ENCODE data around the gene SNUPN.
"Not testable (repeated sequence)": the region's sequence is repeated elsewhere in the genome, so short reads cannot be mapped to it uniquely, and the experiment has no call there.

Gene SNUPN

DNA sequence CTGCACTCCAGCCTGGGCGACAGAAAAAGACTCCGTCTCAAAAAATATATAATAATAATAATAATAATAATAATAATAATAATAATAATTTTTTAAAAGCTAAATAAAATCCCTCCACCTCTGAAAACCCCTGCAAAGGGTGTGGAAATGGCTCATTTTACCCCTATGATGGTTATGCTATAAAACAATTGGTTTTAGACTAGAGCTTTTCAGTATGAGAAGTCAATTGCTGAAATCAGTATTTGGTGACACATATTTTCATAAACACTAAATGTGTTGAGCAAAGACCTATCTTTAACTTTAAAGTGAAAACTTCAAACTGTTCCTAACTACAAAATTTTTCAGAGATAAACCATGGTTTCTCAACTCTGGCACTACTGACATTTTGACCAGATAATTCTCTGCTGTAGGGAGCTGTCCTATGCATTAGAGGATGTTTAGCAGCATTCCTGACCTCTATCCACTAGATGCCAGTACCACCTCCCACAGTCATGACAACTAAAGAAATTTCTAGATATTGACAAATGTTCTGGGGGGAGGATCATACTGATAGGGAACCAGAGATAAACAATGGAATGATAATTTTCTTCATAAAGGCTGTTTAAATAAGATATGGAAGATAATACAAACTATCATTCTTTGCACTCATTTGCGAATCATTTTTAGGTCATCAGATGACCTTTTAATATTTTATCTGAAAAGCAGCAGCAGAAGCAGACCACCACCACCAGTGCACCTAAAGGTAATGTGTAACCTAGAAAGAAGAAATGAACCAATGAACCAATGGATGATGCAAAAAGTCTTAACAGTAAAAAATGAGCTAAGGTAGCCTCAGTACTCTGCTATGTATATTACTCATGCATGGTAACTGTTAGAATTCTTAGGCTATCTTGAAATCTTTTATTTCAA lies 60.2 kb downstream of the SNUPN start:
- no peaks in the 10 kb centered on the region for H3K9me3 ChIP-seq (ENCODE audit: low read depth, low read length)
- no peak overlapping the region for H3K4me3 ChIP-seq
- no peaks in the 10 kb centered on the region for H3K36me3 ChIP-seq (ENCODE audit: insufficient read depth, low read length)
- no peak overlapping the region for H3K27ac ChIP-seq
- H3K9ac ChIP-seq (ENCODE audit: insufficient read length) = no peak overlapping the region
- DNase-seq (ENCODE audit: low read depth, low spot score) = no peak
- TF ChIP-seq FOXP2 (optimal IDR thresholded peaks at IDR 0.05; ENCODE audit: control extremely low read depth, extremely low read length, insufficient read depth) = no peak
- TF ChIP-seq POLR2AphosphoS5 (IDR thresholded peaks at IDR 0.05; ENCODE audit: borderline replicate concordance, low read depth, low read length) = no peak
- no peak for TF ChIP-seq EZH2 (IDR thresholded peaks at IDR 0.05)

DNA sequence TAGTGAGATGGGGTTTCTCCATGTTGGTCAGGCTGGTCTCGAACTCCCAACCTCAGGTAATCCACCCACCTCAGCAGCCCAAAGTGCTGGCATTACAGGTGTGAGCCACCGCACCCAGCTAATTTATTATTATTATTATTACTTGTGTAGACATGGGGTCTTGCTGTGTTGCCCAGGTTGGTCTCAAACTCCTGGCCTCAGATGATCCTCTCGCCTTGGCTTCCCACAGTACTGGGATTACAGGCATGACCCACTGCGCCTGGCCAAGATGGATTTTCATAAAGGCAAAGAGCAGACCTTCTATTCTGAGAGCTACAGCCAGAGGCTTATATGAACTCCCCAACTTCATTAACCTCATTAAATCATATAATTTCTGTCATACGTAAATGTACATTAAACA lies 63.6 kb downstream of the SNUPN start:
- H3K4me3 ChIP-seq = no peak overlapping the region
- H3K27ac ChIP-seq = no peak overlapping the region
- TF ChIP-seq EZH2 (IDR thresholded peaks at IDR 0.05) (no peak), POLR2AphosphoS5 (IDR thresholded peaks at IDR 0.05; ENCODE audit: borderline replicate concordance, low read depth, low read length) (no peak), FOXP2 (optimal IDR thresholded peaks at IDR 0.05; ENCODE audit: control extremely low read depth, extremely low read length, insufficient read depth) (no peak)
- no peaks in the 10 kb centered on the region for H3K36me3 ChIP-seq (ENCODE audit: insufficient read depth, low read length)
- H3K9ac ChIP-seq (ENCODE audit: insufficient read length) = no peak overlapping the region
- no peaks in the 10 kb centered on the region for H3K9me3 ChIP-seq (ENCODE audit: low read depth, low read length)
- DNase-seq (ENCODE audit: low read depth, low spot score) = no peak

DNA sequence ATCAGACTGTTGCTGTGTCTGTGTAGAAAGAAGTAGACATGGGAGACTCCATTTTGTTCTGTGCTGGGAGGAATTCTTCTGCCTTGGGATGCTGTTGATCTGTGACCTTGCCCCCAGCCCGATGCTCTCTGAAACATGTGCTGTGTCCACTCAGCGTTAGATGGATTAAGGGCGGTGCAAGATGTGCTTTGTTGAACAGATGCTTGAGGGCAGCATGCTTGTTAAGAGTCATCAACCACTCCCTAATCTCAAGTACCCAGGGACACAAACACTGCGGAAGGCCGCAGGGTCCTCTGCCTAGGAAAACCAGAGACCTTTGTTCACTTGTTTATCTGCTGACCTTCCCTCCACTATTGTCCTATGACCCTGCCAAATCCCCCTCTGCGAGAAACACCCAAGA lies 66.2 kb downstream of the SNUPN start:
- not testable (repeated sequence) for DNase-seq (ENCODE audit: low read depth, low spot score); H3K4me3 ChIP-seq; H3K9ac ChIP-seq (ENCODE audit: insufficient read length); H3K27ac ChIP-seq; H3K36me3 ChIP-seq (ENCODE audit: insufficient read depth, low read length); H3K9me3 ChIP-seq (ENCODE audit: low read depth, low read length)

DNA sequence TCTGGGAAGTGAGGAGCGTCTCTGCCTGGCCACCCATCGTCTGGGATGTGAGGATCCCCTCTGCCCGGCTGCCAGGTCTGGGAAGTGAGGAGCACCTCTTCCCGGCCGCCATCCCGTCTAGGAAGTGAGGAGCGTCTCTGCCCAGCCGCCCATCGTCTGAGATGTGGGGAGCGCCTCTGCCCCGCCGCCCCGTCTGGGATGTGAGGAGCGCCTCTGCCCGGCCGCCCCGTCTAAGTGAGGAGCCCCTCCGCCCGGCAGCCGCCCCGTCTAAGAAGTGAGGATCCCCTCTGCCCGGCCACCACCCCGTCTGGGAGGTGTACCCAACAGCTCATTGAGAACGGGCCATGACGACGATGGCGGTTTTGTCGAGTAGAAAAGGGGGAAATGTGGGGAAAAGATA lies 66.6 kb downstream of the SNUPN start:
- H3K36me3 ChIP-seq (ENCODE audit: insufficient read depth, low read length); H3K9me3 ChIP-seq (ENCODE audit: low read depth, low read length); H3K4me3 ChIP-seq; H3K27ac ChIP-seq; DNase-seq (ENCODE audit: low read depth, low spot score); H3K9ac ChIP-seq (ENCODE audit: insufficient read length): not testable (repeated sequence)

DNA sequence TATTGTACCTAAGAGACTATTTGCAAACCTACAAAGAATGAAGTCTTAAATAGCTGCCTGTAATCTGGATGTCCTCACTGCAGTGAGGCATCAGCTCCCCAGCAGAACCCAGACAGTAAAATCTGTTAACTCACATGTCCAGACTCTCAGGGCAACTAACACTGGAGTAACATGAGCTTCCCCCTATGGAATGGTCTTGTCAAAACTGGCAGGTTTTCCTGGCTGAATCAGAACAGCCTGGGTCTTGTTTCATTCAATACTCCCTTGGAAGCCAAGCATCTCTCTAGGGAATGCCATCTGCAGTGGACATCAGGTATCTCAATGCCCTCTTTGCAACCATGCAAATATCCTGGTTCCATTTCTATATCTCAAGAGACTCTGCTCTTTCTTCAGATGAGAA lies 70.8 kb downstream of the SNUPN start:
- no peak overlapping the region for H3K9ac ChIP-seq (ENCODE audit: insufficient read length)
- no peak overlapping the region for H3K27ac ChIP-seq
- no peak for DNase-seq (ENCODE audit: low read depth, low spot score)
- no peak overlapping the region for H3K4me3 ChIP-seq
- no peaks in the 10 kb centered on the region for H3K9me3 ChIP-seq (ENCODE audit: low read depth, low read length)
- H3K36me3 ChIP-seq (ENCODE audit: insufficient read depth, low read length) = no peaks in the 10 kb centered on the region
- no peak for TF ChIP-seq EZH2 (IDR thresholded peaks at IDR 0.05)
- no peak for TF ChIP-seq POLR2AphosphoS5 (IDR thresholded peaks at IDR 0.05; ENCODE audit: borderline replicate concordance, low read depth, low read length)
- TF ChIP-seq FOXP2 (optimal IDR thresholded peaks at IDR 0.05; ENCODE audit: control extremely low read depth, extremely low read length, insufficient read depth) = no peak

DNA sequence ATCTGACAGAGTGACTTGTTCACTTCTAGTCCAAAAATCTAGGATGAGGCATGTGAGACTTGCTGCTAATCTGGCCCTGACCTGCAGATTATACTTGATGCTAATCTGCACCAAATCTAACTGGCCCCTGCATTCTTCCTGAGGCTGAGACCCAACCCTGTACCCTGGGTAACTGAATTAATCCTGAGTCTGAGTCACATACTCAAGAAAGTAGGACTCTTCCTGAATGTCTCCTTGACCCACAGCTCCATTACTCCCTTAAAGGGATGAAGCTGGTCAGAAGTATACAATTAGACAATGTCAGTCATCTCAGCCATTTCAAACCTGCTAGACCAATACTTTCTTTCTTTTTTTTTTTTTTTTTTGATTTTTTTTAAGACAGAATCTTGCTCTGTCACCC lies 71.9 kb downstream of the SNUPN start:
- Histone ChIP-seq H3K9ac (ENCODE audit: insufficient read length) (no peak overlapping the region), H3K36me3 (ENCODE audit: insufficient read depth, low read length) (no peaks in the 10 kb centered on the region), H3K4me3 (no peak overlapping the region), H3K9me3 (ENCODE audit: low read depth, low read length) (no peaks in the 10 kb centered on the region), H3K27ac (no peak overlapping the region)
- TF ChIP-seq FOXP2 (optimal IDR thresholded peaks at IDR 0.05; ENCODE audit: control extremely low read depth, extremely low read length, insufficient read depth) (no peak), EZH2 (IDR thresholded peaks at IDR 0.05) (no peak)
- DNase-seq (ENCODE audit: low read depth, low spot score) = no peak

DNA sequence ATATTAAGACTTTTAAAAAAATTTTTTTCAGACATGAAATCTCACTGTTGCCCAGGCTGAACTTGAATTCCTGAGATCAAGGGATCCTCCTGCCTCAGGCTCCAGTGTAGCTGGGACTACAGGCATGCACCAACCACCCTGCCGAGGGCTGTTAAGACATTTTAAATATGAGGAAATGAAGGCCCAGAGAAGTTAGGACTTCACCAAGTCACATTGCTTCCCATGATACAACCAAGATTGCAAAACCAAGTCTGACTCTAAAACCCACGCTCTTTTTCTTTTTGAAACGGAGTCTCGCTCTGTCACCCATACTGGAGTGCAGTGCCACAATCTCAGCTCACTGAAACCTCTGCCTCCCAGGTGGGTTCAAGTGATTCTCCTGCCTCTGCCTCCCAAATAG lies 74.4 kb downstream of the SNUPN start:
- H3K4me3 ChIP-seq = no peak overlapping the region
- no peak overlapping the region for H3K27ac ChIP-seq
- DNase-seq (ENCODE audit: low read depth, low spot score) = no peak
- no peaks in the 10 kb centered on the region for H3K36me3 ChIP-seq (ENCODE audit: insufficient read depth, low read length)
- TF ChIP-seq POLR2AphosphoS5 (IDR thresholded peaks at IDR 0.05; ENCODE audit: borderline replicate concordance, low read depth, low read length) (no peak), EZH2 (IDR thresholded peaks at IDR 0.05) (no peak), FOXP2 (optimal IDR thresholded peaks at IDR 0.05; ENCODE audit: control extremely low read depth, extremely low read length, insufficient read depth) (no peak)
- no peaks in the 10 kb centered on the region for H3K9me3 ChIP-seq (ENCODE audit: low read depth, low read length)
- H3K9ac ChIP-seq (ENCODE audit: insufficient read length) = no peak overlapping the region
